ENCODE data around the gene KRT35. TPM values are rescaled to one million over a fixed set of nuclear protein-coding genes. Genes with fewer than 3 reads are reported as not detected.

Gene KRT35
- total and polyA plus RNA-seq, 8 donors: not detected

GRCh38 chr17:41492771-41493170 is 11.8 kb upstream of the KRT35 start:
- H3K9me3 ChIP-seq: no peaks in the 10 kb centered on the region
- peak overlapping the region in 2 of 5 donors; percentile 22 to 50 for H3K27ac ChIP-seq
- 34 to 49% (median 42%) methylated on average over 4 of the region's 4 CpGs for WGBS, 5 donors
- peak in 1 of 2 donors; percentile 86 for DNase-seq
- intact Hi-C loops (cut with DNase I; ENCODE audit: low total_unique reads): no loop called here
- TF ChIP-seq EP300 (IDR thresholded peaks at IDR 0.05): no peak
- TF ChIP-seq POLR2AphosphoS5 (IDR thresholded peaks at IDR 0.05): no peak
- TF ChIP-seq, protein P1, sequence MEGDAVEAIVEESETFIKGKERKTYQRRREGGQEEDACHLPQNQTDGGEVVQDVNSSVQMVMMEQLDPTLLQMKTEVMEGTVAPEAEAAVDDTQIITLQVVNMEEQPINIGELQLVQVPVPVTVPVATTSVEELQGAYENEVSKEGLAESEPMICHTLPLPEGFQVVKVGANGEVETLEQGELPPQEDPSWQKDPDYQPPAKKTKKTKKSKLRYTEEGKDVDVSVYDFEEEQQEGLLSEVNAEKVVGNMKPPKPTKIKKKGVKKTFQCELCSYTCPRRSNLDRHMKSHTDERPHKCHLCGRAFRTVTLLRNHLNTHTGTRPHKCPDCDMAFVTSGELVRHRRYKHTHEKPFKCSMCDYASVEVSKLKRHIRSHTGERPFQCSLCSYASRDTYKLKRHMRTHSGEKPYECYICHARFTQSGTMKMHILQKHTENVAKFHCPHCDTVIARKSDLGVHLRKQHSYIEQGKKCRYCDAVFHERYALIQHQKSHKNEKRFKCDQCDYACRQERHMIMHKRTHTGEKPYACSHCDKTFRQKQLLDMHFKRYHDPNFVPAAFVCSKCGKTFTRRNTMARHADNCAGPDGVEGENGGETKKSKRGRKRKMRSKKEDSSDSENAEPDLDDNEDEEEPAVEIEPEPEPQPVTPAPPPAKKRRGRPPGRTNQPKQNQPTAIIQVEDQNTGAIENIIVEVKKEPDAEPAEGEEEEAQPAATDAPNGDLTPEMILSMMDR (IDR thresholded peaks at IDR 0.05): no peak
- TF ChIP-seq POLR2A (IDR thresholded peaks at IDR 0.05): no peak
- H3K4me1 ChIP-seq: peaks cover 0 to 21% (median 3%) of the 10 kb centered on the region in 4 donors
- H3K36me3 ChIP-seq: no peaks in the 10 kb centered on the region
- H3K4me3 ChIP-seq: no peak overlapping the region
- peaks cover 0 to 5% (median 0%) of the 10 kb centered on the region in 3 donors for H3K27me3 ChIP-seq

GRCh38 chr17:41492351-41492750 is 11.4 kb upstream of the KRT35 start:
- DNase-seq: no peak
- Histone ChIP-seq H3K27me3 (peaks cover 0 to 3% (median 0%) of the 10 kb centered on the region in 3 donors), H3K9me3 (no peaks in the 10 kb centered on the region), H3K27ac (peak overlapping the region in 2 of 5 donors; percentile 22 to 50), H3K36me3 (no peaks in the 10 kb centered on the region), H3K4me1 (peaks cover 0 to 17% (median 3%) of the 10 kb centered on the region in 4 donors), H3K4me3 (no peak overlapping the region)
- 51 to 67% (median 62%) methylated on average over 6 of the region's 6 CpGs for WGBS, 5 donors
- TF ChIP-seq, protein P1 (IDR thresholded peaks at IDR 0.05): no peak
- TF ChIP-seq POLR2A (IDR thresholded peaks at IDR 0.05) (no peak), EP300 (IDR thresholded peaks at IDR 0.05) (no peak), POLR2AphosphoS5 (IDR thresholded peaks at IDR 0.05) (no peak)
- intact Hi-C loops (cut with DNase I; ENCODE audit: low total_unique reads): no loop called here

DNA sequence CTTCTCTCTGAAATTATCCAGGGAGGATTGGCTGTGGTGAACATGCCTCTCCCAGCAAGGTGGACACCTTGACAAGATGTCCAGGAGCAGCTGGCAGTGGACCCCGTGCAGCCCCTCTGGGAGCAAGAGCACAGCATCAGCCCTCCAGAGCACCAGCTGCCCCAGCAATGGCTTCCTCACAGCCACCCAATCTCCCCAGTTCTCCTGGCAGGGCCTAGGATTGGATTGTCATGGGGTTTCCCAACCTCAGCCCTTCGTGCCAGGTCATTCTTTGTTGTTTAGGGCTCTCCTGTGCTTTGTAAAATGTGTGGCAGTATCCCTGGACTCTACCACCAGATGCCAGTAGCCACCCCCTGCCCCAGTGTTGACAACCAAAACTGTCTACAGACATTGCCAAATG is 10.5 kb upstream of the KRT35 start:
- Histone ChIP-seq H3K27ac (no peak overlapping the region), H3K4me3 (no peak overlapping the region), H3K4me1 (peaks cover 0 to 9% (median 3%) of the 10 kb centered on the region in 4 donors), H3K27me3 (peaks cover 0 to 11% (median 0%) of the 10 kb centered on the region in 3 donors), H3K9me3 (no peaks in the 10 kb centered on the region), H3K36me3 (no peaks in the 10 kb centered on the region)
- intact Hi-C loops (cut with DNase I; ENCODE audit: low total_unique reads): no loop called here
- DNase-seq: no peak
- TF ChIP-seq POLR2A (IDR thresholded peaks at IDR 0.05): no peak
- no peak for TF ChIP-seq POLR2AphosphoS5 (IDR thresholded peaks at IDR 0.05)
- 51 to 94% (median 87%) methylated on average over 2 of the region's 2 CpGs for WGBS, 5 donors

GRCh38 chr17:41490000-41490990 is 9.3 kb upstream of the KRT35 start:
- intact Hi-C loops (cut with DNase I; ENCODE audit: low total_unique reads): no loop called here
- no peak for DNase-seq
- peaks cover 0 to 8% (median 3%) of the 10 kb centered on the region in 4 donors for H3K4me1 ChIP-seq
- H3K27me3 ChIP-seq: peaks cover 0 to 15% (median 0%) of the 10 kb centered on the region in 3 donors
- H3K9me3 ChIP-seq: no peaks in the 10 kb centered on the region
- 73 to 84% (median 83%) methylated on average over 10 of the region's 10 CpGs for WGBS, 5 donors
- H3K27ac ChIP-seq: no peak overlapping the region
- H3K36me3 ChIP-seq: no peaks in the 10 kb centered on the region
- TF ChIP-seq POLR2AphosphoS5 (IDR thresholded peaks at IDR 0.05): no peak
- TF ChIP-seq EP300 (IDR thresholded peaks at IDR 0.05): no peak
- TF ChIP-seq, protein P1 (IDR thresholded peaks at IDR 0.05): no peak
- no peak for TF ChIP-seq POLR2A (IDR thresholded peaks at IDR 0.05)
- no peak overlapping the region for H3K4me3 ChIP-seq

All from stomach (tissue), 9 donors.